ENCODE measurements around the gene PAX5. TPM values are rescaled to one million over a fixed set of nuclear protein-coding genes. Genes with fewer than 3 reads are reported as not detected.

PAX5 gene
- total and polyA plus RNA-seq, 9 donors, result 0.02 to 0.28 (median 0.05) TPM; not detected in 6

DNA sequence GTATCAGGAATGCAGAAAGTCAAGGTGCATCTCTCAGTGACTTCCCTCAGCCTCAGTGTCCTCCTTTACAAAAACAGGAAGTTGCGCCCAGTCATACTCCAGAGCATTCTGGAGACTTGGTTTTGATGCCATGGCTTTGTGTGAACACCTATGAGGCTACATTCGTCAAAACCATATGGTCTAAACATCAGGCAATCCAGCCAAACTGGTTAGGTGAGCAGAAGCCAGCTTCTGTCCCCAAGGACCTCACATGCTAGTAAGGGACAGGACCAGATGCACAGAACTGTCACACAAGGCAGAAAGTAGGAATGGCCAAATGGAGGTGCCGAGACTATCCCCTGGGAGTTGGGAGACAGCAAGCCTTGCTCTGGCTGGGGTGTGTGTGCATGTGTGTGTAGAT lies 244.2 kb downstream of the PAX5 start:
- intact Hi-C loops (cut with DNase I), result loop anchor here in 1 of 4 donors (10.0 kb wide), 1 partner anchor 55 kb away; no protein-coding TSS in a partner anchor
- Histone ChIP-seq H3K36me3 (no peaks in the 10 kb centered on the region), H3K9me3 (no peaks in the 10 kb centered on the region), H3K27me3 (no peaks in the 10 kb centered on the region), H3K27ac (no peak overlapping the region), H3K4me3 (no peak overlapping the region), H3K4me1 (ENCODE audit: insufficient read depth) (no peaks in the 10 kb centered on the region)
- WGBS, 3 donors, result 56 to 60% (median 58%) methylated on average over 3 of the region's 3 CpGs
- TF ChIP-seq EP300 (IDR thresholded peaks at IDR 0.05) (no peak), POLR2A (IDR thresholded peaks at IDR 0.05) (no peak)
- TF ChIP-seq, protein P1, sequence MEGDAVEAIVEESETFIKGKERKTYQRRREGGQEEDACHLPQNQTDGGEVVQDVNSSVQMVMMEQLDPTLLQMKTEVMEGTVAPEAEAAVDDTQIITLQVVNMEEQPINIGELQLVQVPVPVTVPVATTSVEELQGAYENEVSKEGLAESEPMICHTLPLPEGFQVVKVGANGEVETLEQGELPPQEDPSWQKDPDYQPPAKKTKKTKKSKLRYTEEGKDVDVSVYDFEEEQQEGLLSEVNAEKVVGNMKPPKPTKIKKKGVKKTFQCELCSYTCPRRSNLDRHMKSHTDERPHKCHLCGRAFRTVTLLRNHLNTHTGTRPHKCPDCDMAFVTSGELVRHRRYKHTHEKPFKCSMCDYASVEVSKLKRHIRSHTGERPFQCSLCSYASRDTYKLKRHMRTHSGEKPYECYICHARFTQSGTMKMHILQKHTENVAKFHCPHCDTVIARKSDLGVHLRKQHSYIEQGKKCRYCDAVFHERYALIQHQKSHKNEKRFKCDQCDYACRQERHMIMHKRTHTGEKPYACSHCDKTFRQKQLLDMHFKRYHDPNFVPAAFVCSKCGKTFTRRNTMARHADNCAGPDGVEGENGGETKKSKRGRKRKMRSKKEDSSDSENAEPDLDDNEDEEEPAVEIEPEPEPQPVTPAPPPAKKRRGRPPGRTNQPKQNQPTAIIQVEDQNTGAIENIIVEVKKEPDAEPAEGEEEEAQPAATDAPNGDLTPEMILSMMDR (IDR thresholded peaks at IDR 0.05), result no peak
- DNase-seq, result no peak

DNA sequence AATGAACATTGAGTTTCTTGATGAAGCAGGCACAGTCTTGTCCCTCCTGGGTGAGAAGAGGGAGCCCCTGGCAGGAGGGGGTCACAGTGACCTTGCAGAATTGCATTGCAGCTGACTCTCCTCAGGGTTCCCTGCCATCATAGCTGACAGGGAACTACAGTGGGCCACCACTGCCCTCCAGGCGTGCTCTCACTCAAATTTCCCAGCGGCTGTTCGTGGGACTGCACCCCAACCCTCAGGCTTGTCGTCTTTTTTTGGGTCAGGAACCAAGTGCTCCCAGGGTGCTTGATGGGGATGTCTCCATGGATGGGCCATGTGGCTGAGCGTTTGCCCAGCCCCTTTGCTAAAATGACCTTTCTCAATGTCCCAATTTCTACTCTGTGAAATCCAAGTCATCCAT lies 245.5 kb downstream of the PAX5 start:
- intact Hi-C loops (cut with DNase I), result no loop called here
- H3K9me3 ChIP-seq, result no peaks in the 10 kb centered on the region
- no peak for DNase-seq
- H3K27ac ChIP-seq, result no peak overlapping the region
- no peaks in the 10 kb centered on the region for H3K4me1 ChIP-seq (ENCODE audit: insufficient read depth)
- 33 to 43% (median 35%) methylated on average over 5 of the region's 5 CpGs for WGBS, 3 donors
- H3K4me3 ChIP-seq, result no peak overlapping the region
- H3K36me3 ChIP-seq, result no peaks in the 10 kb centered on the region
- no peaks in the 10 kb centered on the region for H3K27me3 ChIP-seq
- TF ChIP-seq EP300 (IDR thresholded peaks at IDR 0.05), result no peak
- TF ChIP-seq POLR2A (IDR thresholded peaks at IDR 0.05), result no peak
- TF ChIP-seq, protein P1 (IDR thresholded peaks at IDR 0.05), result no peak

DNA sequence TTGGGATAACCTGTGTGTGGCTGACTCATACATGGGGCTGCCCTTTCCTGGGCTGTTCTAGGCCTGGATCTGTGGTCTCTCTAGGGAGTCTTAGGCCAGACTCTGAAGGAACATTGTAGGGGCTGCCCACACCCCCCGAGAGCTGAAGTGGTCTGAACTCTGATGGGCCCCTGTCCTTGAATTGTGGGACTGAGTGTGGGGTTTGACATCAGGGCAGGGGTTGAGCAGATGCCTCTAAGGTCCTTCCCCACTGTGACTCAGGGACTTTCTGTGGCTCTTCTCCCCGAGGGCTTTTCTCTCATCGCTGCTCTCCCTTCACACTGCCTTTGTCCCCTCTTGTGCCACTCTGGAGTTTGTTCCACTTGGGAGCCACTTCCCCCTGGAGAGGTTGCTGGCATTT lies 246.4 kb downstream of the PAX5 start:
- Histone ChIP-seq H3K9me3 (no peaks in the 10 kb centered on the region), H3K27ac (no peak overlapping the region), H3K36me3 (no peaks in the 10 kb centered on the region), H3K4me1 (ENCODE audit: insufficient read depth) (no peaks in the 10 kb centered on the region), H3K27me3 (no peaks in the 10 kb centered on the region), H3K4me3 (no peak overlapping the region)
- WGBS, 3 donors, result 60 to 64% (median 61%) methylated on average over 3 of the region's 3 CpGs
- DNase-seq, result no peak
- intact Hi-C loops (cut with DNase I), result no loop called here
- TF ChIP-seq, protein P1 (IDR thresholded peaks at IDR 0.05), result no peak
- TF ChIP-seq EP300 (IDR thresholded peaks at IDR 0.05), result no peak
- TF ChIP-seq POLR2A (IDR thresholded peaks at IDR 0.05), result no peak

Small RNAs within 50 kb of the gene (microRNA-seq; reads per million reads assigned to microRNA genes)
- gene MIR4475, result 0 reads per million in 3 donors
- gene MIR4476, result 0 reads per million in 3 donors
- gene MIR4540, result 0 reads per million in 3 donors

Small RNAs within 50 kb of the gene (small RNA-seq; reads per million reads assigned to genes)
- gene MIR4475, result not detected
- not detected for gene MIR4476
- gene MIR4540, result not detected

Other genes with a start within 250 kb of the PAX5 start
- 10 to 100 TPM; 15.9 to 37.4 (median 30.2) TPM for gene ZCCHC7, start 86.3 kb upstream of the PAX5 start, total RNA-seq
- gene ZCCHC7, start 86.3 kb upstream of the PAX5 start, polyA plus RNA-seq, result 10 to 100 TPM; 15.8 to 20.4 TPM

Measured in ovary (tissue), 9 donors.